ENCODE measurements around the gene ZNF226. TPM values are rescaled to one million over a fixed set of nuclear protein-coding genes. Genes with fewer than 3 reads are reported as not detected.

ZNF226 gene
- polyA plus RNA-seq, 3 donors = 9.3 to 16.6 (median 16.3) TPM

- no peaks in the 10 kb centered on the region for H3K27me3 ChIP-seq (ENCODE audit: control insufficient read depth in 2 of 2, insufficient read depth in 2 of 2, low read length in 2 of 2)
- TF ChIP-seq, protein P1, sequence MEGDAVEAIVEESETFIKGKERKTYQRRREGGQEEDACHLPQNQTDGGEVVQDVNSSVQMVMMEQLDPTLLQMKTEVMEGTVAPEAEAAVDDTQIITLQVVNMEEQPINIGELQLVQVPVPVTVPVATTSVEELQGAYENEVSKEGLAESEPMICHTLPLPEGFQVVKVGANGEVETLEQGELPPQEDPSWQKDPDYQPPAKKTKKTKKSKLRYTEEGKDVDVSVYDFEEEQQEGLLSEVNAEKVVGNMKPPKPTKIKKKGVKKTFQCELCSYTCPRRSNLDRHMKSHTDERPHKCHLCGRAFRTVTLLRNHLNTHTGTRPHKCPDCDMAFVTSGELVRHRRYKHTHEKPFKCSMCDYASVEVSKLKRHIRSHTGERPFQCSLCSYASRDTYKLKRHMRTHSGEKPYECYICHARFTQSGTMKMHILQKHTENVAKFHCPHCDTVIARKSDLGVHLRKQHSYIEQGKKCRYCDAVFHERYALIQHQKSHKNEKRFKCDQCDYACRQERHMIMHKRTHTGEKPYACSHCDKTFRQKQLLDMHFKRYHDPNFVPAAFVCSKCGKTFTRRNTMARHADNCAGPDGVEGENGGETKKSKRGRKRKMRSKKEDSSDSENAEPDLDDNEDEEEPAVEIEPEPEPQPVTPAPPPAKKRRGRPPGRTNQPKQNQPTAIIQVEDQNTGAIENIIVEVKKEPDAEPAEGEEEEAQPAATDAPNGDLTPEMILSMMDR (IDR thresholded peaks at IDR 0.05) = no peak
- no peak overlapping the region for H3K4me3 Mint-ChIP-seq
These were observed 17.2 kb downstream of the ZNF226 start for GRCh38 chr19:44182145-44182544.

GRCh38 chr19:44190020-44190419 lies 25.1 kb downstream of the ZNF226 start:
- Histone ChIP-seq H3K4me1 (ENCODE audit: control insufficient read depth in 1 of 2, insufficient read depth in 2 of 2, low read length in 2 of 2) (no peaks in the 10 kb centered on the region), H3K4me3 (replicated peaks in 1 of 3; ENCODE audit: low read depth in 2 of 3, low read length in 3 of 3) (no peak overlapping the region), H4K20me1 (ENCODE audit: insufficient read depth, low read length) (no peaks in the 10 kb centered on the region), H3K9ac (ENCODE audit: insufficient read depth, low read length, poor library complexity, severe bottlenecking) (no peak overlapping the region), H2AFZ (ENCODE audit: insufficient read depth, low read depth, low read length, poor library complexity, severe bottlenecking) (no peak overlapping the region), H3K27me3 (ENCODE audit: control insufficient read depth in 2 of 2, insufficient read depth in 2 of 2, low read length in 2 of 2) (no peaks in the 10 kb centered on the region), H3K4me2 (replicated peaks; ENCODE audit: extremely low read depth, low read length, poor library complexity, severe bottlenecking) (no peak overlapping the region), H3K36me3 (replicated peaks in 1 of 2; ENCODE audit: control insufficient read depth in 1 of 2, insufficient read depth in 2 of 2, low read length in 2 of 2) (no peaks in the 10 kb centered on the region), H3K9me3 (replicated peaks in 1 of 2; ENCODE audit: control insufficient read depth in 1 of 2, insufficient read depth in 1 of 2, low read length in 2 of 2) (peaks cover 8 to 47% of the 10 kb centered on the region in 2 donors), H3K79me2 (ENCODE audit: insufficient read depth, low read length) (no peaks in the 10 kb centered on the region), H3K27ac (ENCODE audit: low read depth in 1 of 2, low read length in 2 of 2) (no peak overlapping the region)
- WGBS (ENCODE audit: insufficient coverage) = 100% methylated on average over 1 of the region's 6 CpGs
- H3K36me3 Mint-ChIP-seq = no peaks in the 10 kb centered on the region
- H3K27me3 Mint-ChIP-seq (ENCODE audit: low read depth in 3 of 3) = peaks cover 0 to 5% (median 0%) of the 10 kb centered on the region in 3 donors
- no peak overlapping the region for H3K27ac Mint-ChIP-seq
- H3K4me3 Mint-ChIP-seq = no peak overlapping the region
- H3K4me1 Mint-ChIP-seq = no peaks in the 10 kb centered on the region
- peaks cover 17 to 45% (median 24%) of the 10 kb centered on the region in 7 donors for H3K9me3 Mint-ChIP-seq
- TF ChIP-seq, protein P1 (IDR thresholded peaks at IDR 0.05) = no peak
- intact Hi-C loops (cut with micrococcal nuclease) = no loop called here
- no peak for DNase-seq

More at GRCh38 chr19:44182145-44182544, 17.2 kb downstream of the ZNF226 start:
- H3K27ac ChIP-seq (ENCODE audit: low read depth in 1 of 2, low read length in 2 of 2) = no peak overlapping the region
- H3K9me3 ChIP-seq (replicated peaks in 1 of 2; ENCODE audit: control insufficient read depth in 1 of 2, insufficient read depth in 1 of 2, low read length in 2 of 2) = peaks cover 35 to 82% of the 10 kb centered on the region in 2 donors
- Mint-ChIP-seq H3K27ac (no peak overlapping the region), H3K4me1 (no peaks in the 10 kb centered on the region), H3K36me3 (peaks cover under 1 to 6% of the 10 kb centered on the region in 2 donors), H3K27me3 (ENCODE audit: low read depth in 3 of 3) (peaks cover 1 to 3% (median 1%) of the 10 kb centered on the region in 3 donors), H3K9me3 (peaks cover 24 to 85% (median 55%) of the 10 kb centered on the region in 7 donors)
- H3K4me2 ChIP-seq (replicated peaks; ENCODE audit: extremely low read depth, low read length, poor library complexity, severe bottlenecking) = no peak overlapping the region
- H4K20me1 ChIP-seq (ENCODE audit: insufficient read depth, low read length) = no peaks in the 10 kb centered on the region
- peaks cover 0 to under 1% of the 10 kb centered on the region in 2 donors for H3K36me3 ChIP-seq (replicated peaks in 1 of 2; ENCODE audit: control insufficient read depth in 1 of 2, insufficient read depth in 2 of 2, low read length in 2 of 2)
- H3K9ac ChIP-seq (ENCODE audit: insufficient read depth, low read length, poor library complexity, severe bottlenecking) = no peak overlapping the region
- H3K79me2 ChIP-seq (ENCODE audit: insufficient read depth, low read length) = no peaks in the 10 kb centered on the region
- no peak overlapping the region for H2AFZ ChIP-seq (ENCODE audit: insufficient read depth, low read depth, low read length, poor library complexity, severe bottlenecking)
- no peaks in the 10 kb centered on the region for H3K4me1 ChIP-seq (ENCODE audit: control insufficient read depth in 1 of 2, insufficient read depth in 2 of 2, low read length in 2 of 2)
- no peak overlapping the region for H3K4me3 ChIP-seq (replicated peaks in 1 of 3; ENCODE audit: low read depth in 2 of 3, low read length in 3 of 3)
- intact Hi-C loops (cut with micrococcal nuclease) = no loop called here
- WGBS (ENCODE audit: insufficient coverage) = 93% methylated on average over 7 of the region's 10 CpGs
- no peak for DNase-seq
